Tibial artery (tissue), 4 donors: ENCODE results near the gene LHCGR.

Source experiments
- DNase-seq, 2 donors: peaks; one replicate each; pipeline ENCODE4 v3.0.0-alpha.2; 2019
- H3K27ac ChIP-seq, 2 donors: fragments of 200-600 bp; sonication (generic) in 1 of 2; 1 replicate in 1 of 2; 2 replicates in 1 of 2; pipeline ENCODE4 v1.5.1; 2018 to 2019; ENCODE audit warnings: mild to moderate bottlenecking in 1 of 2
- H3K27me3 ChIP-seq, 2 donors: fragments of 200-600 bp; sonication (generic) in 1 of 2; one replicate each; pipeline versions ENCODE4 v1.5.1 to v1.6.0; 2016 to 2019
- H3K36me3 ChIP-seq, 3 donors: fragments of 200-600 bp; sonication (generic) in 2 of 3; one replicate each; pipeline ENCODE4 v1.5.1; 2016 to 2019; ENCODE audit warnings: mild to moderate bottlenecking in 2 of 3
- H3K4me1 ChIP-seq, 4 donors: fragments of 200-600 bp; sonication (generic) in 2 of 4; 1 replicate in 3 of 4; 2 replicates in 1 of 4; pipeline ENCODE4 v1.5.1; 2016 to 2019
- H3K4me3 ChIP-seq, 2 donors: fragments of 200-600 bp; sonication (generic) in 1 of 2; 1 replicate in 1 of 2; 2 replicates in 1 of 2; pipeline ENCODE4 v1.5.1; 2018 to 2019; ENCODE audit warnings: mild to moderate bottlenecking in 2 of 2
- H3K9me3 ChIP-seq, 3 donors: fragments of 200-600 bp; sonication (generic) in 1 of 3; one replicate each; pipeline ENCODE4 v1.5.1; 2016 to 2019
- CTCF ChIP-seq, 2 experiments: fragments of 200-600 bp in 1 of 2; fragments of 450-650 bp in 1 of 2; IDR thresholded peaks; one replicate each; pipeline ENCODE4 v1.5.1; 2017 to 2019; ENCODE audit warnings: antibody characterized with exemption in 2 of 2, mild to moderate bottlenecking in 1 of 2, moderate library complexity in 1 of 2
- intact Hi-C: fragments of 100-400 bp; cut with DNase I; formaldehyde crosslinking; loops from one replicate; pipeline ENCODE4 v1.15.0; 2023; ENCODE audit warnings: low total_unique reads

Gene LHCGR

DNA sequence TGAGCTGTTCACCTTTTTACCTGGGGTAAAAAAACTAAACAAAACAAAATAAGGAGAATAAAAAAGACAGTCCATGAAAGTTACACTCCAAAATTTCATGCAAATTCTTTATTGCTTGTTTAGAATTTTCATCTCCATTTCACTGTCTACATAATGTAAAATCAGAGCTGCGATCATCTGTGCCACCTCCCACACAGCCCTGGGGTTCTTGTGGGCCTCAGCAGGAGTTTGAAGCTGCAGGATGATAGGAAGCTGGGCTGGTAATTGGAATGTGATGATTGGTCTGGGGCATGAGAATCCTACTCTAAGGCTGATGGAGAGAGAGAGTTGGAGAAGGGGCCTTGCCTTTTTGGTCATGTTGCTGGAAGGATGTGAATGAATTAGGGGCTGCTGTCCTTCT lies 4.2 kb upstream of the LHCGR start:
- intact Hi-C loops = no loop called here
- Histone ChIP-seq H3K27me3 (peaks cover 0 to 12% of the 10 kb centered on the region in 2 donors), H3K9me3 (no peaks in the 10 kb centered on the region), H3K4me1 (peaks cover 0 to 5% (median 0%) of the 10 kb centered on the region in 4 donors), H3K36me3 (no peaks in the 10 kb centered on the region), H3K4me3 (no peak overlapping the region), H3K27ac (no peak overlapping the region)
- TF ChIP-seq CTCF (IDR thresholded peaks at IDR 0.05) = no peak
- no peak for DNase-seq

DNA sequence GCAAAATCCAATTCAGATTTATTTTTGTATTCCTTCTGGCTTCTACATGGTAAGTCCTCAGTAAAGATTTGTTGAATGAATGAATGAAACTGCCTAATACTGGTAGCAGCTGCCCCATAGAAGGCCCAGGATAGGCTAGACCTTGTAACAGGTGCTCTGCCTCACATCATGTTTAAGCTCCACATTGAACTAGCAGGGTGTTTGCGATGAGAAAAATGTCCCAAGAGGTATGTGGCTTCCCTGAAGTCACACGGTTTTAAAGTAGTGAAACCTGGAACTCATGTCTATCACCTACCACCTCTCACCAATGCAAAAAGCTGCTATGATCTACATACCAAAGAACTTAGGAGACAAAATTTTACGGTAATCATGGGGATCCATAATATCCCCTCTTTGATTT lies 765 bp upstream of the LHCGR start:
- intact Hi-C loops = no loop called here
- Histone ChIP-seq H3K27ac (no peak overlapping the region), H3K9me3 (no peaks in the 10 kb centered on the region), H3K36me3 (no peaks in the 10 kb centered on the region), H3K4me3 (no peak overlapping the region), H3K4me1 (peaks cover 0 to 5% (median 0%) of the 10 kb centered on the region in 4 donors), H3K27me3 (peaks cover 0 to 14% of the 10 kb centered on the region in 2 donors)
- no peak for DNase-seq
- no peak for TF ChIP-seq CTCF (IDR thresholded peaks at IDR 0.05)

DNA sequence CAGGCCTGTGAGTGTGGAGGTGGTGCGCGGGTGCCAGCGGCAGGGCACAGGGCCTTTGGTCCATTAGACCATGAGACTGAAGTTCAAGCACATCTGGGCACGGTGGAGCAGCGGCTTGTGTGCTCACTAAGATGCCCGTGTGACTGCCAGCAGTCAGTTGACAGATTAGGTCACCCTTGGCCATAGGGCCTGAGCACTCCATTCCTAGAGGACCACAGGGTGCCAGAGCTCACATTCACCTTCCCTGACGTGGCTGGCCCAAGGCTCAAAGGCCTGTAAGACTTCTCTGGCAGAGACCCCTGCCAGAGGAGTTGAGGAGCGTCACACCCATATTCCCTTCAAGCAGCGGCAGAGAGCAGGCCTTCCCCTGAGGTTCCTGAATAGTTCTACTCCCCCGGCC lies 650 bp downstream of the LHCGR start:
- Histone ChIP-seq H3K4me1 (peaks cover 0 to 5% (median 0%) of the 10 kb centered on the region in 4 donors), H3K27me3 (peaks cover 0 to 14% of the 10 kb centered on the region in 2 donors), H3K4me3 (no peak overlapping the region), H3K27ac (no peak overlapping the region), H3K9me3 (no peaks in the 10 kb centered on the region), H3K36me3 (no peaks in the 10 kb centered on the region)
- no peak for DNase-seq
- no peak for TF ChIP-seq CTCF (IDR thresholded peaks at IDR 0.05)
- intact Hi-C loops = no loop called here

DNA sequence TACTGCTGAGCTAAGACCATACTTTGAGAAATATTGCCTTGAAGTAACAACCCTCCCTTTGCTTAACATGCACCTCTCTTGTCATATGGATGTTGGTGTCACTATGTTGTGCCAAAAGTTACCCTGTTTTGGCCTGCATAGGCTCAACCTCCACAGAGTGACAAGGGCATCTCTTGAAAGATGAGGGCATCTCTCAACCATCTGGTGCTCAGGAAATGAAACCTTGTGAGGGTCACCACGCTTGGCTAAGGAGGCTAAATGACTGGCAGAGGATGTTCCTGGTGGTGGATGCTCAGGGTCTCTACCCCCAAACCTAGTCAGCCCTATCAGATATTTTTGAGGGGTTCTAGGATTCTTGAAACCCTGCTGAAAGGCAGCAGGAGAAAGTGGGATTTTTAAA lies 2.3 kb downstream of the LHCGR start:
- H3K36me3 ChIP-seq = no peaks in the 10 kb centered on the region
- H3K4me1 ChIP-seq = peaks cover 0 to 5% (median 0%) of the 10 kb centered on the region in 4 donors
- TF ChIP-seq CTCF (IDR thresholded peaks at IDR 0.05) = no peak
- peaks cover 0 to 14% of the 10 kb centered on the region in 2 donors for H3K27me3 ChIP-seq
- intact Hi-C loops = no loop called here
- no peak overlapping the region for H3K27ac ChIP-seq
- DNase-seq = no peak
- H3K4me3 ChIP-seq = no peak overlapping the region
- no peaks in the 10 kb centered on the region for H3K9me3 ChIP-seq

DNA sequence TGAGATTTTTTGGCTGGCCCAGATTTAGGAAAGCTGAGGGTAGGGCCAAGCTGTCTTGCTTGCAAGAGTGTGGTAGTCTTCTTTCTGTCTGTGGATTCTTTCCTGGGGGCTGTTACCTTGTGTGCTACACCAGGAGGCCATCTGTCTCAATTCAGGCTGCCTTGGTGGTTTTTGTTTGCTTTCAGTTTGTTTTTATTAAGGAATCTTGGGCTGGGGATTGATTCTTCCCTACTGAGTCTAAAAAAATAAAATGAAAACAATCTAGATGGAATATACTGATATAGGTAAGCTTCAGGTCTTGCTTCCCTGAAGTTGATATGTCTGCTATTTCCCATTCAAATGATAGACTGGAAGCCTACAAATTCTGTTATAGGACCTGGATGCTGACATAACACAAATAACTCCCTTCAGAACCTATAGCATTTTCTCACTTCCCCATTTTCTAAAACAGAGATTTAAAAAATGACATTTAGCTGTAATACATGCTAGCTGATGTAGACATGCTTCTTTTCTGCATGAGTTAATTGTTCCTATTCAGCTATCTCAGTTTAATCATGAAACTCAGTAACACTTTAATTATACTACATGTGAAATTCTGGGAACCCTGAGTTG lies 5.3 kb downstream of the LHCGR start:
- Histone ChIP-seq H3K36me3 (no peaks in the 10 kb centered on the region), H3K4me1 (peaks cover 0 to 1% (median 0%) of the 10 kb centered on the region in 4 donors), H3K4me3 (no peak overlapping the region), H3K27ac (no peak overlapping the region), H3K27me3 (peaks cover 0 to 8% of the 10 kb centered on the region in 2 donors), H3K9me3 (no peaks in the 10 kb centered on the region)
- intact Hi-C loops = no loop called here
- TF ChIP-seq CTCF (IDR thresholded peaks at IDR 0.05) = no peak
- no peak for DNase-seq
